Neuronal stem cell (in vitro differentiated cells): Measurements from ENCODE around the gene KIAA1328.

Experiments used
- DNase-seq: peaks from one replicate; pipeline ENCODE4 v3.0.0-alpha.2; 2013; ENCODE audit warnings: low spot score
- H2AFZ ChIP-seq: one replicate; pipeline ENCODE4 v1.6.1; 2013; ENCODE audit warnings: mild to moderate bottlenecking, low read length, inconsistent platforms
- H2AK5ac ChIP-seq: 2 replicates; pipeline ENCODE4 v1.6.1; 2013; ENCODE audit warnings: low read depth, mild to moderate bottlenecking, inconsistent platforms, low read length, moderate library complexity, mixed read lengths
- H2BK120ac ChIP-seq: 2 replicates; pipeline ENCODE4 v1.6.1; 2013; ENCODE audit warnings: low read depth, mild to moderate bottlenecking, inconsistent platforms, low read length, moderate library complexity, mixed read lengths
- H2BK12ac ChIP-seq: one replicate; pipeline ENCODE4 v1.6.1; 2013; ENCODE audit warnings: low read length, inconsistent platforms
- H2BK15ac ChIP-seq: 2 replicates; pipeline ENCODE4 v1.6.1; 2013; ENCODE audit warnings: mild to moderate bottlenecking, low read length, inconsistent platforms, mixed read lengths
- H2BK5ac ChIP-seq: one replicate; pipeline ENCODE4 v1.6.1; 2013; ENCODE audit warnings: inconsistent platforms, mild to moderate bottlenecking, low read length, moderate library complexity
- H3K14ac ChIP-seq: one replicate; pipeline ENCODE4 v1.6.1; 2013; ENCODE audit warnings: low read length, inconsistent platforms
- H3K18ac ChIP-seq: 2 replicates; pipeline ENCODE4 v1.6.1; 2013; ENCODE audit warnings: low read length, inconsistent platforms
- H3K23ac ChIP-seq: 2 replicates; pipeline ENCODE4 v1.6.1; 2013; ENCODE audit warnings: low read depth, mild to moderate bottlenecking, mixed read lengths, low read length, inconsistent platforms; ENCODE audit not compliant: poor library complexity
- H3K27ac ChIP-seq: replicated peaks from 3 replicates; pipeline ENCODE4 v1.5.1; 2013; ENCODE audit warnings: low read length, inconsistent platforms
- H3K27me3 ChIP-seq, 3 experiments: 2 replicates each; pipeline ENCODE4 v1.6.1; 2013; ENCODE audit warnings: low read length in 3 of 3, mild to moderate bottlenecking in 2 of 3, inconsistent platforms in 1 of 3, low read depth in 1 of 3, mixed read lengths in 1 of 3, moderate library complexity in 1 of 3; ENCODE audit not compliant: control insufficient read depth in 3 of 3, insufficient read depth in 3 of 3
- H3K36me3 ChIP-seq, 2 donors: replicated peaks in 1 of 2; 2 replicates each; pipeline ENCODE4 v1.6.1; 2013; ENCODE audit warnings: low read length in 2 of 2; ENCODE audit not compliant: control insufficient read depth in 2 of 2, insufficient read depth in 2 of 2
- H3K4ac ChIP-seq: 2 replicates; pipeline ENCODE4 v1.6.1; 2013; ENCODE audit warnings: inconsistent platforms, mild to moderate bottlenecking, low read length, moderate library complexity
- H3K4me1 ChIP-seq, 2 donors: 1 replicate in 1 of 2; 2 replicates in 1 of 2; pipeline ENCODE4 v1.6.1; 2013; ENCODE audit warnings: low read length in 2 of 2, low read depth in 1 of 2; ENCODE audit not compliant: control insufficient read depth in 2 of 2, insufficient read depth in 1 of 2
- H3K4me2 ChIP-seq: one replicate; pipeline ENCODE4 v1.6.1; 2013; ENCODE audit warnings: mild to moderate bottlenecking, low read length, inconsistent platforms; ENCODE audit not compliant: insufficient read depth, poor library complexity, severe bottlenecking
- H3K4me3 ChIP-seq, 2 donors: 2 replicates each; pipeline ENCODE4 v1.5.1; 2013; ENCODE audit warnings: low read length in 2 of 2, mild to moderate bottlenecking in 2 of 2, inconsistent platforms in 1 of 2, moderate library complexity in 1 of 2
- H3K79me1 ChIP-seq: one replicate; pipeline ENCODE4 v1.6.1; 2013; ENCODE audit warnings: low read depth, mild to moderate bottlenecking, inconsistent platforms, low read length, moderate library complexity
- H3K9ac ChIP-seq: one replicate; pipeline ENCODE4 v1.6.1; 2013; ENCODE audit warnings: mild to moderate bottlenecking, low read depth, low read length, inconsistent platforms; ENCODE audit not compliant: poor library complexity
- H3K9me3 ChIP-seq, 2 donors: replicated peaks in 1 of 2; 2 replicates each; pipeline versions ENCODE3 to v1.6.1; 2013; ENCODE audit warnings: low read length in 2 of 2, mild to moderate bottlenecking in 2 of 2, inconsistent platforms in 1 of 2, low read depth in 1 of 2, mixed read lengths in 1 of 2, moderate library complexity in 1 of 2; ENCODE audit not compliant: control insufficient read depth in 2 of 2, insufficient read depth in 1 of 2
- H4K8ac ChIP-seq: one replicate; pipeline ENCODE4 v1.6.1; 2013; ENCODE audit warnings: low read depth, mild to moderate bottlenecking, inconsistent platforms, low read length, moderate library complexity
- H4K91ac ChIP-seq: one replicate; pipeline ENCODE4 v1.6.1; 2013; ENCODE audit warnings: low read length, low read depth, mild to moderate bottlenecking, inconsistent platforms; ENCODE audit not compliant: poor library complexity
- whole genome bisulfite sequencing, 2 donors: extraction: QIAGEN DNeasy Blood & Tissue Kit; methylation state at CpG; one replicate each; pipeline ENCODE4 v1.1.7; 2013; ENCODE audit warnings: missing lambda C conversion rate in 2 of 2, mixed read lengths in 1 of 2; ENCODE audit not compliant: insufficient read length in 2 of 2, insufficient replicate concordance in 1 of 2; ENCODE audit errors: extremely low coverage in 2 of 2; 5-methylcytosine and 5-hydroxymethylcytosine counted together

Gene KIAA1328

DNA sequence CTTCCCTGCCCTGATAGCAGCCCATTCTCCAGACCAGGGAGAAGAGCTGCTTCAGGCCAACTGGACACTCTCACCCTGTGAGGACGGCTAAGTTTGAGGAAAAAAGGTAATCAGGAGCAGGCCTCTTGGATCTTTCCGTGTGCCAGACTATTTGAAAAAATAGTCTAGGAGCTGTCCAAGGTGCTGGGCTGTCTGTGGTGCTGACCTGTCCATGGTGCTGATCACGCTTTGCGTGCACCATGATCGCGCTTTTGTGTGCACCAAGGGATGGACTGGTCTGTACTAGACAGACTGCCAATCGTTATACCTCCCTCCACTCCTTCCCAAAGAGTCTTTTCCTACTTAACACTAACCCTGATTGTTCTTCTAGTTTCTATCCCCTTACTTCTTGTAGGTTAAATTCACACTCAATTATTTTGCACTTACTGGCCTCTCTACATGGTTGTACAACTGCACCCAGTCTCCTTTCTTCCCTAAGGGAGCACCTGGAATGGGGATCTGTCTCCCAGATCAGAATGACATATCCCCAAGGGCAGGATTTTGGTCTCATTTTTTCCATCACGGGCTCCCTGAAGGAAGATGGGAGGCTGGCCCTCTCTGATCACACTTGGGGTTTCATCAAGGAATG, 441.2 kb downstream of the KIAA1328 start:
- Histone ChIP-seq H2BK5ac (no peak overlapping the region), H3K27ac (no peak overlapping the region), H2AK5ac (no peak overlapping the region), H3K27me3 (no peaks in the 10 kb centered on the region), H2AFZ (no peak overlapping the region), H3K14ac (no peak overlapping the region), H3K79me1 (no peaks in the 10 kb centered on the region), H3K4me2 (no peak overlapping the region), H2BK120ac (no peak overlapping the region), H3K9me3 (no peaks in the 10 kb centered on the region), H3K9ac (no peak overlapping the region), H4K91ac (no peak overlapping the region), H3K4me1 (peaks cover 0 to 2% of the 10 kb centered on the region in 2 donors), H2BK12ac (no peak overlapping the region), H3K23ac (no peak overlapping the region), H4K8ac (no peak overlapping the region), H3K4ac (no peak overlapping the region), H3K4me3 (no peak overlapping the region), H3K36me3 (no peaks in the 10 kb centered on the region), H2BK15ac (no peak overlapping the region), H3K18ac (no peak overlapping the region)
- peak; percentile 89 for DNase-seq
- WGBS, 2 donors, result no CpG with 5 or more reads among the region's 8 CpGs

DNA sequence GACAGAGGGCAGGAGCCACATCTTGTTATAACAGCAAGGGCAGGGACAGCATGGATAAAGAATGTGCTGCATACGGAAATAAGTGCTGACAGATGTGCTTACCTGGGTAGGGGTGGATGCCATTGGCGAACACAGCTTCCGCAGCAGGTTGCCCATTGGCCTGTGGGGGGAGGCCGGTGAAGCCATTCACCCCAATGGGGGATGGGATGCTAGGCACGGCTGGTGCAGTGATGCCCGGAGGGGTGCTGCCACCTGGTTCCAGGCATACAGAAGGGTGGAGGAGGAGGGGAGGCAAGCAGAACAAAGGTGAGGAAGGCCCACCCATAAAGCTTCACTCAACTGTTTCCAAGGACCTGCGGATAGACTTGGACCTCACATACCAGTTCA, 441.7 kb downstream of the KIAA1328 start:
- no peak overlapping the region for H2BK12ac ChIP-seq
- H2BK120ac ChIP-seq, result no peak overlapping the region
- DNase-seq, result no peak
- H2BK15ac ChIP-seq, result no peak overlapping the region
- H3K4me3 ChIP-seq, result no peak overlapping the region
- H2AFZ ChIP-seq, result no peak overlapping the region
- H3K4ac ChIP-seq, result no peak overlapping the region
- no peak overlapping the region for H2AK5ac ChIP-seq
- no peak overlapping the region for H4K8ac ChIP-seq
- H3K23ac ChIP-seq, result no peak overlapping the region
- no peaks in the 10 kb centered on the region for H3K79me1 ChIP-seq
- H3K14ac ChIP-seq, result no peak overlapping the region
- no peak overlapping the region for H3K18ac ChIP-seq
- H3K27ac ChIP-seq, result no peak overlapping the region
- no CpG with 5 or more reads among the region's 7 CpGs for WGBS, 2 donors
- H3K9me3 ChIP-seq, result no peaks in the 10 kb centered on the region
- no peak overlapping the region for H4K91ac ChIP-seq
- no peak overlapping the region for H3K9ac ChIP-seq
- H3K4me1 ChIP-seq, result peaks cover 0 to 2% of the 10 kb centered on the region in 2 donors
- H3K4me2 ChIP-seq, result no peak overlapping the region
- no peaks in the 10 kb centered on the region for H3K27me3 ChIP-seq
- no peaks in the 10 kb centered on the region for H3K36me3 ChIP-seq
- no peak overlapping the region for H2BK5ac ChIP-seq

DNA sequence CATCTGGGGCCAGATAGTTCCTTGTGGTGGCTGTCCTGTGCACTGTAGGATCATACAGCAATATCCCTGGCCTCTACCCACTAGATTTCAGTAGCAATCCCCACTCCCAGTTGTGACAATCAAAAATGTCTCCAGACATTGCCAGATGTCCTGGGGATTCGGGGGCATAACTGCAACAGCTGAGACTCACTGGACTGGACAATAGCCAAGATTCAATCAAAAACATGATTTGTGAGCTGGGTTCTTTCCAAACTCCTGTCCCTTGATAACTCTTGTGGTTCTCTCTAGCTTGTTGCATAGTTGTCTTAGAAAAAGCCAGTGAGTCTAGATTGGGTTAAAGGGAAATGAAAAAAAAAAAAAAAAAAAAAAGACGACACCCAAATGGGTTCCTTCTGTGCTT, 443.3 kb downstream of the KIAA1328 start:
- Histone ChIP-seq H3K27me3 (no peaks in the 10 kb centered on the region), H4K91ac (no peak overlapping the region), H3K18ac (no peak overlapping the region), H2BK120ac (no peak overlapping the region), H2BK5ac (no peak overlapping the region), H3K4ac (no peak overlapping the region), H3K79me1 (no peaks in the 10 kb centered on the region), H3K36me3 (no peaks in the 10 kb centered on the region), H3K4me2 (no peak overlapping the region), H3K27ac (no peak overlapping the region), H3K14ac (no peak overlapping the region), H2AK5ac (no peak overlapping the region), H3K4me3 (no peak overlapping the region), H2AFZ (no peak overlapping the region), H3K9me3 (no peaks in the 10 kb centered on the region), H2BK15ac (no peak overlapping the region), H2BK12ac (no peak overlapping the region), H3K9ac (no peak overlapping the region), H3K4me1 (peaks cover 0 to 9% of the 10 kb centered on the region in 2 donors), H4K8ac (no peak overlapping the region), H3K23ac (no peak overlapping the region)
- DNase-seq, result no peak
- WGBS, 2 donors, result no CpG with 5 or more reads among the region's 2 CpGs

DNA sequence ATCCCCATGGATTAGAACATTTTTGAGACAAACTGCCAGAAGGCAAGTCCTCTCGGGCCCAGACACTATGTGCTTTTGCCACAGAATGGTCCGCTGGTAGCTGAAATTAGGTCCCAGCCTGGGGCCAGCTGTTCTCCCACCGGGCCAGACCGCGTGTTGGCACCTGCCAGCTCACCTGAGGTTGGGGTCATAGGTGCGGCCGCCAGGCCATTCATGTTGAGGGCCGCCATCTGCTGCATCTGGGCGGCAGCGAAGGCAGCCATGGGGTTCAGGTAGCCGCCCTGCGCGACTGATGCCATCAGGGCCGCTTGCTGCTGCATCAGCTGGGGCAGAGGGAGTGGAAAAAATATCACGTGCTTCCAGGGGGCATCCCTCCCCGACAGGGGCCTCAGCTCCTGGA, 443.9 kb downstream of the KIAA1328 start:
- Histone ChIP-seq H3K4me3 (no peak overlapping the region), H2BK120ac (no peak overlapping the region), H2BK12ac (no peak overlapping the region), H3K4me1 (peaks cover 0 to 14% of the 10 kb centered on the region in 2 donors), H4K8ac (no peak overlapping the region), H3K23ac (no peak overlapping the region), H3K9me3 (no peaks in the 10 kb centered on the region), H3K27ac (no peak overlapping the region), H2AK5ac (no peak overlapping the region), H2AFZ (no peak overlapping the region), H3K18ac (no peak overlapping the region), H4K91ac (no peak overlapping the region), H3K4me2 (no peak overlapping the region), H3K79me1 (no peaks in the 10 kb centered on the region), H3K36me3 (no peaks in the 10 kb centered on the region), H3K14ac (no peak overlapping the region), H2BK15ac (no peak overlapping the region), H3K4ac (no peak overlapping the region), H3K9ac (no peak overlapping the region), H2BK5ac (no peak overlapping the region), H3K27me3 (no peaks in the 10 kb centered on the region)
- WGBS, 2 donors, result no CpG with 5 or more reads among the region's 16 CpGs
- no peak for DNase-seq
